Mucosa of rectum (tissue), 2 donors: ENCODE measurements around the gene PIK3R5.
"Not testable (repeated sequence)": the region's sequence is repeated elsewhere in the genome, so short reads cannot be mapped to it uniquely, and the experiment has no call there.

Experiments
- H3K27ac ChIP-seq, 2 donors: one replicate each; pipeline ENCODE4 v1.7.0; 2013; ENCODE audit warnings: inconsistent platforms in 2 of 2, low read depth in 2 of 2, low read length in 2 of 2
- H3K27me3 ChIP-seq, 2 donors: one replicate each; pipeline ENCODE4 v1.7.0; 2013; ENCODE audit warnings: low read length in 2 of 2; ENCODE audit not compliant: control insufficient read depth in 2 of 2, insufficient read depth in 2 of 2
- H3K36me3 ChIP-seq, 2 donors: one replicate each; pipeline ENCODE4 v1.7.0; 2013; ENCODE audit warnings: low read length in 2 of 2; ENCODE audit not compliant: control insufficient read depth in 2 of 2, insufficient read depth in 2 of 2
- H3K4me1 ChIP-seq, 2 donors: one replicate each; pipeline ENCODE4 v1.7.0; 2013; ENCODE audit warnings: low read length in 2 of 2, mild to moderate bottlenecking in 1 of 2; ENCODE audit not compliant: control insufficient read depth in 2 of 2, insufficient read depth in 2 of 2
- H3K4me3 ChIP-seq, 2 donors: one replicate each; pipeline ENCODE4 v1.7.0; 2013; ENCODE audit warnings: low read length in 2 of 2
- H3K9ac ChIP-seq, 2 donors: one replicate each; pipeline ENCODE4 v1.7.0; 2013; ENCODE audit warnings: low read length in 2 of 2, low read depth in 1 of 2, mild to moderate bottlenecking in 1 of 2
- H3K9me3 ChIP-seq, 2 donors: one replicate each; pipeline ENCODE4 v1.7.0; 2013; ENCODE audit warnings: low read length in 2 of 2; ENCODE audit not compliant: control insufficient read depth in 2 of 2
- donor health status: healthy.
- donor health status: Normal muscosa, but diverticular disease.

The PIK3R5 gene

DNA sequence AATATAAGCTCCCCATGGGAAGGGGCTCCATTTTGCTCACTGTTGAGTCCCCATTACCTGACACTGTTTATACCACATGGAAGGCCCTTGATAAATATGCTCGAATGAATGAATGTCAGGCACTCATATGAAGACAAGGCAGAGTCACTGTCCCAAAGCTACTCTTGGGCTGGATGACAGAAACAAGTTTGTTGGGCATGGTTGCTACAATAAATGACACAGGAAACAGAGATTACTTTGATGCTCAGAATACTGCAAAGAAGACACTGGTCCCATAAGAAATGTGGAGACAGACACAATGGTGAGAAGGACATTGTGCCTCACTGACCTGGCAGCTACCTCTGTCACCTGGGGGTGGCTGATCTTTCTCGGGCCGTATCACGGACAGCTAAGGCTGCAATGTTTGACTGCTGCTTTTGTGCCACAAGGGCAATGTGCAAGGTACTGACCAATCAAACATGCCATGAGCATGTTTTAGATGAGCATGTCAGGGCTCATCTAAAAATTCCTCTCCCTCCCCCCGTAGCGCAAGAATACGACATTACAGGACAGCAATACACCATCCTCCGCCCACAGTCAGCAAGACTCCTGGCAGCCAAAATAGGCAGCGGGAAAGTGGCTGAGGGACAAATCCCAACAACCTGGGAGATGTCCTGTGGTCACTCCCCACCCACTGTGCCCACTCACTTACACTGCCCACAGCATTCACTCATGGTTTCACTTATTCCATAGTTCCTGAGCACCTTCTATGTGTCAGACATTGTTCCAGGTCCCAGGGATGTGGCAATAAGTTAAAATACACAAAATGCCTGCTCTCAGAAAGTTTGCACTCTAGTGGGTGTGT is 103.1 kb downstream of the PIK3R5 start:
- peaks cover 0 to 2% of the 10 kb centered on the region in 2 donors for H3K4me1 ChIP-seq
- H3K4me3 ChIP-seq, result no peak overlapping the region
- H3K9me3 ChIP-seq, result no peaks in the 10 kb centered on the region
- no peaks in the 10 kb centered on the region for H3K36me3 ChIP-seq
- peaks cover 2 to 3% of the 10 kb centered on the region in 2 donors for H3K27me3 ChIP-seq
- no peak overlapping the region for H3K27ac ChIP-seq
- H3K9ac ChIP-seq, result no peak overlapping the region

DNA sequence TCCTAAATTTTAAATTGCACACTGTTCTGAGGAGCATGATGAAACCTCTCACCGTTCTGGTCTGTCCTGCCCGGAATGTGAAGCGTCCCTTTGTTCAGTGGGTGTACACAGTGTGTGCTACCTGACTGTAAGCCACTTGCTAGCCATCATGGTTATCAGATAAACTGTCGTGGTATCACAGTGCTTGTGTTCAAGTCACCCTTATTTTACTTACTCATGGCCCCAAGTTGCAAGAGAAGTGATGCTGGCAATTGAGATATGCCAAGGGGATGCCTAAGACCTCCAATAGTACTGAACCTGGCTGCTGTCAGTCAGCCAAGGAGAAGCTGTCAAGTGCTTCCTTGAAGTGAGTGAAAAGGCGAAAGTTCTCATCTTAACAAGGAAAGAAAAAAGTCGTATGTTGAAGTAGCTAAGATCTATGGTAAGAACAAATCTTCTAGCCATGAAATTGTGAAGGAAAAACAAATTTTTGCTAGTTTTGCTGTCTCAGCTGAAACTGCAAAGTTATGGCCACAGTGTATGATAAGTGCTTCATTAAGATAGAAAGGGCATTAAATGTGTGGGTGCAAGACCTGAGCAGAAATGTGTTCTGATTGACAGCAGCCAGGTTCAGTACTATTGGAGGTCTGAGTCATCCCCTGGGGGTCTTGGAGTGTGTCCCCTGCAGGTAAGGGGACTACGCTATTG is 103.9 kb downstream of the PIK3R5 start:
- Histone ChIP-seq H3K27me3 (peaks cover 3 to 5% of the 10 kb centered on the region in 2 donors), H3K9me3 (no peaks in the 10 kb centered on the region), H3K9ac (no peak overlapping the region), H3K4me3 (no peak overlapping the region), H3K4me1 (peaks cover 0 to 2% of the 10 kb centered on the region in 2 donors), H3K36me3 (no peaks in the 10 kb centered on the region), H3K27ac (no peak overlapping the region)

GRCh38 chr17:8859804-8860430 is 105.6 kb downstream of the PIK3R5 start:
- H3K9me3 ChIP-seq, result no peaks in the 10 kb centered on the region

DNA sequence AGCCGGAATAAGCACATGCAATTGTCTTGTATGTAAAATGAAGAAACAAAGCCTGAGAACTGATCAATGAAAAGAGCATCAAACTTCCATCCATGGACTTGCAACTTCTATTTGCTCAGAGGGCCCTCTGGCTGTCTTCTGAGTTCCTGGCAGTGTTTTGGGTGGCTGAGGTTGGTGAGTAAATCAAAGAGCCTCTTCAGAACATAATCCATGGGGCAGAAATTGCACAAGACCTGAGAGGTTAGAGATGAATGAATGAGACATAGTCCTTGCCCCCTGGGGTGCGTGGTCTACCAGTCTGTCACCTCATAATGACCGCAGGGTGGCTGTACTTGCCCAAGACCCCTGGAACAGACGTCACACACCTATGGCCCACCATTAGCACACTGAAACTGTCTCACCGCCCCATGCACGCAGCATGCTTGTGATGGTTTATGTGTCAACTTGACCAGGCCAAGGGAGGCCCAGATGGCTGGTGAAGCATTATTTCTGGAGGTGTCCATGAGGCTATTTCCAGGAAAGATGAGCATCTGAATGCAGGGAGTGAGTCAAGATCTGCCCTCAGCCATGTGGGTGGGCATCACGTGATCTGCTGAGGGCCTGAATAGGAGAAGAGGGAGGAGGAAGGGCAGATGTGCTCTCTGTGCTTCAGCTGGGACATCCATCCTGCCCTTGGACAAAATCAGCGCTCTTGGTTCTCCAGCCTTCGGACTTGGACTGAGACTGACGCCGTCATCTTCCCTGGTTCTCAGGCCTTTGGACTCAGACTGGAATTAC is 106.3 kb downstream of the PIK3R5 start:
- peaks cover 0 to 2% of the 10 kb centered on the region in 2 donors for H3K4me1 ChIP-seq
- no peaks in the 10 kb centered on the region for H3K9me3 ChIP-seq
- H3K9ac ChIP-seq, result no peak overlapping the region
- H3K27ac ChIP-seq, result peak overlapping the region in 1 of 2 donors; percentile 23
- peaks cover 0 to 5% of the 10 kb centered on the region in 2 donors for H3K27me3 ChIP-seq
- H3K4me3 ChIP-seq, result no peak overlapping the region
- no peaks in the 10 kb centered on the region for H3K36me3 ChIP-seq

More at GRCh38 chr17:8859804-8860430, 105.6 kb downstream of the PIK3R5 start:
- H3K27ac ChIP-seq, result no peak overlapping the region
- H3K4me3 ChIP-seq, result no peak overlapping the region
- no peak overlapping the region for H3K9ac ChIP-seq
- peaks cover 0 to 2% of the 10 kb centered on the region in 2 donors for H3K4me1 ChIP-seq
- no peaks in the 10 kb centered on the region for H3K36me3 ChIP-seq
- H3K27me3 ChIP-seq, result peaks cover under 1 to 5% of the 10 kb centered on the region in 2 donors

GRCh38 chr17:8857919-8858318 is 107.6 kb downstream of the PIK3R5 start:
- H3K36me3 ChIP-seq, result no peaks in the 10 kb centered on the region
- peaks cover 0 to 5% of the 10 kb centered on the region in 2 donors for H3K27me3 ChIP-seq
- peaks cover 0 to 2% of the 10 kb centered on the region in 2 donors for H3K4me1 ChIP-seq
- H3K9ac ChIP-seq, result no peak overlapping the region
- H3K27ac ChIP-seq, result no peak overlapping the region
- peak overlapping the region in 1 of 2 donors; percentile 28 for H3K4me3 ChIP-seq
- no peaks in the 10 kb centered on the region for H3K9me3 ChIP-seq

- Histone ChIP-seq H3K27me3 (peaks cover 0 to 5% of the 10 kb centered on the region in 2 donors), H3K4me3 (no peak overlapping the region), H3K36me3 (no peaks in the 10 kb centered on the region), H3K9me3 (no peaks in the 10 kb centered on the region), H3K4me1 (peaks cover 0 to 2% of the 10 kb centered on the region in 2 donors), H3K9ac (no peak overlapping the region), H3K27ac (no peak overlapping the region)
Observed at GRCh38 chr17:8856869-8857575, 108.5 kb downstream of the PIK3R5 start.

DNA sequence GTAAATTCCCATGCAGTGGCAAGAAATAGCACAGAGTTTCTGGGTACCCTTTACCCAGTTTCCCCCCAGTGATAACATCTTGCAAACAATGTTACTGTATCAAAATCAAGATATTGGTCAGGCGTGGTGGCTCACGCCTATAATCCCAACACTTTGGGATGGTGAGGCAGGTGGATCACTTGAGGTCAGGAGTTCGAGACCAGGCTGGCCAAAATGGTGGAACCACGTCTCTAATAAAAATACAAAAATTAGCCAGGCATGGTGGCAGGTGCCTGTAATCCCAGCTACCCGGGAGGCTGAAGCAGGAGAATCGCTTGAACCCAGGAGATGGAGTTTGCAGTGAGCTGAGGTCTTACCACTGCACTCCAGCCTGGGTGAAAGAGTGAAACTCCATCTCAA is 109.3 kb downstream of the PIK3R5 start:
- not testable (repeated sequence) for H3K27me3 ChIP-seq

GRCh38 chr17:8855477-8856204 is 109.9 kb downstream of the PIK3R5 start:
- no peak overlapping the region for H3K4me3 ChIP-seq

More for the DNA sequence above, 109.3 kb downstream of the PIK3R5 start:
- H3K9me3 ChIP-seq, H3K27ac ChIP-seq, H3K36me3 ChIP-seq, H3K4me1 ChIP-seq, H3K4me3 ChIP-seq, H3K9ac ChIP-seq: not testable (repeated sequence)

DNA sequence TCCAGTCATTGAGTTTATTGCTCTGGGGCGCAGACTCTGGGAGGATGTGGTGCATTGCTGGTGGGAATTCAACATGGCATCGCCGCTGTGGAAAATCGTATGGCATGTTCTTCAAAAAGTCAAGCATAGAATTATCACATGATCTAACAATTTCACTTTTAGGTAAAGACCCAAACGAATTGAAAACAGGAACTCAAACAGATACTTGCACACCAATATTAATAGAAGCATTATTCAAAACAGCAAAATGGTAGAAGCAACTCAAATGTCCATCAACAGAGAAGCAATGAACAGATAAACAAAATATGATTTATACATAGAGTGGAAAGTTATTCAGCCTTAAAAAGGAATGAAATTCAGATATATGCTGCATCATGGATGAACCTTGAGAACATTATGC is 113.9 kb downstream of the PIK3R5 start:
- Histone ChIP-seq H3K27me3 (no peaks in the 10 kb centered on the region), H3K27ac (no peak overlapping the region), H3K9ac (no peak overlapping the region), H3K4me3 (no peak overlapping the region), H3K36me3 (no peaks in the 10 kb centered on the region), H3K4me1 (no peaks in the 10 kb centered on the region), H3K9me3 (no peaks in the 10 kb centered on the region)

More at GRCh38 chr17:8855477-8856204, 109.9 kb downstream of the PIK3R5 start:
- Histone ChIP-seq H3K27ac (no peak overlapping the region), H3K36me3 (no peaks in the 10 kb centered on the region), H3K9ac (no peak overlapping the region), H3K9me3 (no peaks in the 10 kb centered on the region), H3K27me3 (peaks cover 0 to 5% of the 10 kb centered on the region in 2 donors), H3K4me1 (peaks cover 0 to 2% of the 10 kb centered on the region in 2 donors)
